Keratinocyte (primary cell): ENCODE data around the gene UXS1.

ENCODE experiments used
- EZH2 ChIP-seq: IDR thresholded peaks from one replicate; pipeline ENCODE4 v1.6.1; 2012; ENCODE audit warnings: inconsistent platforms, mild to moderate bottlenecking, low read length, moderate library complexity
- TF ChIP-seq, protein P1 (sequence below), 3 experiments: IDR thresholded peaks in 1 of 3; conservative IDR thresholded peaks in 1 of 3; optimal IDR thresholded peaks in 1 of 3; 2 replicates in 2 of 3; 3 replicates in 1 of 3; pipeline versions ENCODE3 to v1.5.1; 2011; ENCODE audit warnings: low read length in 3 of 3, mild to moderate bottlenecking in 3 of 3, moderate library complexity in 2 of 3, control low read depth in 1 of 3, inconsistent platforms in 1 of 3; ENCODE audit not compliant: insufficient read depth in 2 of 3; ENCODE audit errors: extremely low read depth in 1 of 3

DNA sequence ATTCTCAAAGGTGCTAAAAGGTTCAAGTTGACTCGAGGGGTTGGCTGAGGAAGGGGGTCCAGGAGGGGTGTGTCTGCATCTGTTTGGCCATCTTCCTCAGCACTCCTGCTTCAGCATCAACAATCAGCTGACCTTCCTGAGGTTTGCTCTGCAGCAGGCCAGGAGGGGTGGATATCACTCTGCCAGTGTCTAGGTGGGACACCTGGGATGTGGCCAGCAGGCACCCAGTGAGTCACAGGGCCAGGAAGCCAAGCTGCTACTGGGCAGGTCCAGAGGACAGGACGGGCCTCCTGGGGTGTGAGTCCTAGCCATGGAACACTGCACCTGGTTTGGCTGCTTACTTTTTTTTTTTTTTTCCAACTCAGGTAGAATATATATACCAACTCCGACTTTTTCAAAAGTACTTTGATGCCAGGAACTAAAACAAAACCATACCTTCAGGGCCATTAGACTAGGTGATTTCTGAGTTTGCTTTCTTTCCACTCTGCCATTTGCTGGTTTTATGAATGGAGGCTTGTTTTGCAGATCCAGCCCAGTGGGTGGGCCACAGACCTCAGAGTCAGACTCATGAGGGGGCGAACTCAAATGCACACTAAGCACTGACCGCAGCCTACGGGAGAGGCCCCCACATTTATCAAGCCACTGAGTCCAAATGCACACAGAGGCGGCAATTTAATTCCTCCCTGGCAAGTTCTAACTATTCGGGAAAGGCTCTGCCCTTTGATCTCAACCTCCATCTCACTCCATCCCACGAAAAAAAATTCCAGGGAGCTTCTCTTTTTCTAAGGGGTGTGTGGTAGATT is 76.0 kb downstream of the UXS1 start:
- TF ChIP-seq EZH2 = no peak
- TF ChIP-seq, protein P1, sequence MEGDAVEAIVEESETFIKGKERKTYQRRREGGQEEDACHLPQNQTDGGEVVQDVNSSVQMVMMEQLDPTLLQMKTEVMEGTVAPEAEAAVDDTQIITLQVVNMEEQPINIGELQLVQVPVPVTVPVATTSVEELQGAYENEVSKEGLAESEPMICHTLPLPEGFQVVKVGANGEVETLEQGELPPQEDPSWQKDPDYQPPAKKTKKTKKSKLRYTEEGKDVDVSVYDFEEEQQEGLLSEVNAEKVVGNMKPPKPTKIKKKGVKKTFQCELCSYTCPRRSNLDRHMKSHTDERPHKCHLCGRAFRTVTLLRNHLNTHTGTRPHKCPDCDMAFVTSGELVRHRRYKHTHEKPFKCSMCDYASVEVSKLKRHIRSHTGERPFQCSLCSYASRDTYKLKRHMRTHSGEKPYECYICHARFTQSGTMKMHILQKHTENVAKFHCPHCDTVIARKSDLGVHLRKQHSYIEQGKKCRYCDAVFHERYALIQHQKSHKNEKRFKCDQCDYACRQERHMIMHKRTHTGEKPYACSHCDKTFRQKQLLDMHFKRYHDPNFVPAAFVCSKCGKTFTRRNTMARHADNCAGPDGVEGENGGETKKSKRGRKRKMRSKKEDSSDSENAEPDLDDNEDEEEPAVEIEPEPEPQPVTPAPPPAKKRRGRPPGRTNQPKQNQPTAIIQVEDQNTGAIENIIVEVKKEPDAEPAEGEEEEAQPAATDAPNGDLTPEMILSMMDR (optimal IDR thresholded peaks at IDR 0.05 in 1 of 3, IDR thresholded peaks at IDR 0.05 in 1 of 3, conservative IDR thresholded peaks at IDR 0.05 in 1 of 3; ENCODE audit: extremely low read depth in 1 of 3, insufficient read depth in 2 of 3, low read length in 3 of 3) = no peak
